GM18519 (cell line): Measurements from ENCODE around the gene MMP23B.
A peak's percentile ranks its signal among the peaks of the same experiment; 100 is the strongest.

Source experiments
- ATAC-seq: cut with Tn5 transposase; IDR thresholded peaks from one replicate; pipeline ENCODE4 v1.9.1; 2021; ENCODE audit warnings: mild to moderate bottlenecking, moderate library complexity; ENCODE audit not compliant: unreplicated experiment, low FRiP score

The MMP23B gene

DNA sequence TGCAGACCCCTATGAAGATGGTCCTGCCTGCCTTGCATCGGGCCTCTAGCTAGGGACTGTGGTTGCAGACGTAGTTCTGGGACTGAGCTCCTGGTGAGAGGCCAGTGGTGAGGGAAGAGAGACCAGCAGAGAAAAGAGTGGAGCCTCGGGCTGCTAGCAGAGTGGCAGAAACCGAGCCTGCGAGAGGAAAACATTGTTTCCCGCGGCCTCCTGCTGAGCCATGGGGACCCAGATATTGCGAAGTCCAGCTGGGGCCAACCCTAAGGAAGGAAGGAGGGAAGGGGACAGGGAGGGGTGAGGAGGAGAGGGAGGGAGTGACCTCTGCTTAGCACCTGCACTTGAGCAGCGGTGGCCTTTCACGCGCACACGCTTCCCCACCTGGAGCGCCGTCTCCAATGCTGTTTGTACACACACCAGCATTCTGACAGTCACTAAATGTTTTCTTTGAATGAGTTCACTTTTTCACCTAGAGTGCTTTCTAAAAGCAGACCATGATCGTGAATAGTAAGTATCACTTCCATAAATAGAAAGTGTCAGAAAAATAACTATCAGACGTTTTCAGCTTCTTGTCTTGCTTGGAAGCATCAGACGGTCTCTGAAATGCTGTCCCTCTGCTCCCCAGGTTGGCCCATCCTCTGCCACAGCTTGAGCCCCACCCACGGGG, 29.5 kb upstream of the MMP23B start:
- no peak for ATAC-seq

DNA sequence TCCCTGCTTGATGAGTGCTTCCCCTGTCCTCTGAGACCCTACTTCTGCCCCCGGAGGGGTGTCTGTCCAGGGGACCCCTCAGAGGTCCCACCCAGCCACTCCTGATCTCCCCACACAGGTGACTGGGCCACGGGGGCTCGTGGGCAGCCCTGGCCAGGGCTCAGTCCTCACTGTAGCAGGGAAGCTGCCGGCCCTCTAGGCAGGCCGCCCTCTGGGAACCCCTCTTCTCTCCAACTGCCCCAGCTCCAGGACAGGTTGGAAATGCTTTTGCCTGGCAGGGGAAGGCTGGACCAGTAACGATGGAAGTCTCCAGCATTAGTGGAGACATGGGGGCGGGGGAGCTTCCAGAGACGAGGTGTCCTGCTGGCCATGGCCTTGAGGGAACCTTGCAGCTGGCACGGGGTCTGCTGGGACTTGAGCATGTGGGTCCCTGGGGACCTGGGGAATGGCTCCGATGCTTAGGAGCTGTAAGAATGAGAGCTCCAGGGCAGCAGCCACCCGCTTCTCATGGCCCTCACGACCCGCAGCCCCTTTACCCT, 28.9 kb upstream of the MMP23B start:
- no peak for ATAC-seq

DNA sequence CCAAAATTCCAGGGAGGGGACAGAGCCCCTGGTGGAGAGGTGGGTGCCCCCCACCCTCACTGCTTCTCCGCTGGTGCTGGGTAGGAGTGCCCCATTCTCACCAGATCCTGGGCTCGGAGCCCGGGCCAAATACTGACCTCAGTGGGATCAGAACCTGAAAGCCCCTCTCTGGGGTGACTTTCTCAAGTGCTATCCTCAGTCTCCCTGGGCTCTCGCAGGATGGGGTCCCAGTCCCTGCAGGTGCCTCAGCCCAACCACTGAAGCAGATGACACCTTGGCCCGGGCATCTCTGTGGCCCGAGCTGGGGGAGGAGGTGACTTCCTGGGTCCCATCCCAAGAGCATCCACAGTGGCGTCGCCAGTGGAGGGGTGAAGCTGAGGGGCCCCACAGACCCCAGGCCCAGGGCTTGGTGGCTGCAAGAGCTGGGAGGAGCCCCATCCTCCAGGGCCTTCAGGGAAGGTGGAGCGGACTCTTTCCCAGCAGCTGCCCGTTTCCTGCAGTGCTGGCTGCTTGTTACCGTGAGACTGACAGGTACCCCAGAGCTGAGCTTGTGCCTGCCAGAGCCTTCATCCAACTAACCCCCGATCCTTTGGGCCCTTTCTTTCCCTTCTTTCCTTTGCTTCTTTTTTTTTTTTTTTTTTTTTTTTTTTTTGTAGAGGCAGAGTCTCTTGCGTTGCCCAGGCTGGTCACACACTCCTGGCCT, 28.2 kb upstream of the MMP23B start:
- no peak for ATAC-seq

DNA sequence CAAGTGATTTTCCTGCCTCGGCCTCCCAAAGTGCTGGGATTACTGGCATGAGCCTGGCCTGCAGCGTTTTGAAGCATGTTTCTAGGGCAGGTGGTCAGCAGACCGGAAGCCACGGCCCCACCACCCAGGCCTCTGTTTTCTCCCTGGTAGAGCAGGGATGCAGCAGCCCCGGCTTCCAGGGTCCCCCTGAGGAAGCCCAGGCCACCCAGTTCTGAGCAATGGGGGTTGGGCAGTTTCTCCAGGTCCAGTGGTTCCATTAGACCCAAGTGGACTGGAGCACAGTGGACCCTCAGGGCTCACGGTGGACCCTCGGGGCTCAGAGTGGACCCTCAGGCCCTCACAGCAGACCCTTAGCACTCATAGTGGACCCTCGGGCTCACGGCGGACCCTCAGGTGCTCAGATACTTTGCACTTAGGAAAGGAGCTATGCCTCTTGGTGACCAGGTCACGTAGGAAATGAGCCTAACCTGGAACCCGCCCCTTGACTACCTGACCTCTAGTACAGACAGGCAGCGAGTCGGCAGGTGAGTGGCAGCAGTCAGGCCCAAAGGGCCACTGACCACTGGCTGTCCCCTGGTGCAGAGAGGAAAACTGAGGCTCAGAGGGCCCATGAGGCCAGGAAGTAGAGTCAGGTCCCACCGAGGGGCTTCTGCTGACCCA, 27.5 kb upstream of the MMP23B start:
- no peak for ATAC-seq

DNA sequence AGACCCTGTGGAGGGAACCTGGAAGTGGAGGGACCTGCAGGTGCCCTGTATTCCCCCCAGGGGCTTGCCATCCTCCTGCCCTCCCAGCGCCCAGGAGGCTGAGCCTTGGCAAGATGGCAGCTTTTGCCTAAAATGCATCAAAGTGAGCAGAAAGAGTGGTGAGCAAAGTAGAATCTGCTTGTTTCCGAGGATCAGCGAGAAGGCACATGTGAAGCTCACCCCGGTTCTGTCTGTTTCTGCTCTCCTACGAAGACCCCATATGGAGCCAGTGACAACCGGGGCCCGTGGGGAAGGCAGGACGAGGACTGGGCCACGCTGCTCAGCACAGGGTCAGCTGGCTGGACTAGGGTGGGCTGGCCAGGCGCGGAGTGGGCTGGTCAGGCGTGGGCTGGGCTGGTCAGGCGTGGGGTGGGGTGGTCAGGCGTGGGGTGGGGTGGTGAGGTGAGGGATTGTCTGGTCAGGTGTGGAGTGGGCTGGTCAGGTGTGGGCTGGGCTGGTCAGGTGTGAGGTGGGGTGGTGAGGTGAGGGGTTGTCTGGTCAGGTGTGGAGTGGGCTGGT, 26.9 kb upstream of the MMP23B start:
- ATAC-seq: no peak

DNA sequence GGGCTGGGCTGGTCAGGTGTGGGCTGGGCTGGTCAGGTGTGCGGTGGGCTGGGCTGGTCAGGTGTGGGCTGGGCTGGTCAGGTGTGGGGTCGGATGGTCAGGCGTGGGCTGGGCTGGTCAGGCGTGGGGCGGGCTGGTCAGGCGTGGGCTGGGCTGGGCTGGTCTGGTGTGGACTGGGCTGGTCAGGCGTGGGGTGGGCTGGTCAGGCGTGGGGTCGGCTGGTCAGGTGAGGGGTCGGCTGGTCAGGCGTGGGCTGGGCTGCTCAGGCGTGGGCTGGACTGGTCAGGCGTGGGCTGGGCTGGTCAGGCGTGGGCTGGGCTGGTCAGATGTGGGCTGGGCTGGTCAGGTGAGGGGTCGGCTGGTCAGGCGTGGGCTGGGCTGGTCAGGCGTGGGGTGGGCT, 26.2 kb upstream of the MMP23B start:
- ATAC-seq: no peak

DNA sequence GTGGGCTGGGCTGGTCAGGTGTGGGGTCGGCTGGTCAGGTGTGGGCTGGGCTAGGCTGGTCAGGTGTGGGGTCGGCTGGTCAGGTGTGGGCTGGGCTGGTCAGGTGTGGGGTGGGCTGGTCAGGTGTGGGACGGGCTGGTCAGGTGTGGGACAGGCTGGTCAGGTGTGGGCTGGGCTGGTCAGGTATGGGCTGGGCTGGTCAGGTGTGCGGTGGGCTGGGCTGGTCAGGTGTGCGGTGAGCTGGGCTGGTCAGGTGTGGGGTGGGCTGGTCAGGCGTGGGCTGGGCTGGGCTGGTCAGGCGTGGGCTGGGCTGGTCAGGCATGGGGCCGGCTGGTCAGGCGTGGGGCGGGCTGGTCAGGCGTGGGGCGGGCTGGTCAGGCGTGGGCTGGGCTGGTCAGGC, 25.7 kb upstream of the MMP23B start:
- ATAC-seq: no peak

DNA sequence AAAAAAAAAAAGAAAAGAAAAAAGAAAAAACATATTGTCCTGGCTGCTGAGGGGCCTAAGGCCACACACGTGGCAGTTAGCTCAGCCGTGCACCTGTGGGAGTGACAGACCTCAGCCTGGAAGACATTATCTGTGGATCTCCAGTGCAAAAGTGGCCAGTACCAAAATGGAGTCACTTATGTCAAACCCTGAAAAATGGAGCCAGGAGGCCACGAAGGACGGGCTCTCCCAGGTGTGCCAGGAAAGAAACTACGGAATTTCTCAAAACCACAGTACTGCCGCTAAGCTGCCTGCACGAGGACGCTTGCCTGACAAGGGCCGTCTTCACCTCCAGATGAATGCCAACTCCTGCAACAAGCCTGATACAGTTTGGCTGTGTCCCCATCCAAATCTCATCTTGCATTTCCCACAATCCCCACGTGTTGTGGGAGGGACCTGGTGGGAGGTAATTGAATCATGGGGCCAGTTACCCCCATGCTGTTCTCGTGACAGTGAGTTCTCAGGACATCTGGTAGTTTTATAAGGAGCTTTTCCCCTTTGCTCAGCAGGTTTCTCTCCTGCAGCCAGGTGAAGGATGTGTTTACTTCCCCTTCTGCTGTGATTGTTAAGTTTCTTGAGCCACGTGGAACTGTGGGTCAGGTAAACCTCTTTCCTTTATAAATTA, 22.0 kb upstream of the MMP23B start:
- ATAC-seq: no peak

DNA sequence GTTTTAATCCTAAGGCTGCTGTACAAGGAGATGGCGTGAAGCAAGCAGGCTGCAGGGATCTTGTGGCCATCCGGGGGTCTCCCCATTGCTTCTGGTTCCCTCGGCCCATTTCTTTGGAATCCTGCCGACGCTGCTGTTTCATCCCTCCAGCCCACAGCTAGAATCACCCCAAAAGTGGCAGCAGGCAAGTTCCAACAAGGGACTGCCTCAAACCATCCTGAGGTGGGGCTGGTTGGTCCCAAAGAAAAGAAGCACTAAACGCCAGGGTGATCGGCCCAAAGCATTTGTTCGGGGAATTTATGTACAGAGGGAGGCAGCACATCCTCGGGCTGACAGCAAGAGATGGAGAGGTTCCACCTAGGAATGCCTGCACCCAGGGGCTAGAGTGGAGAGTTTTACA, 21.2 kb upstream of the MMP23B start:
- no peak for ATAC-seq

DNA sequence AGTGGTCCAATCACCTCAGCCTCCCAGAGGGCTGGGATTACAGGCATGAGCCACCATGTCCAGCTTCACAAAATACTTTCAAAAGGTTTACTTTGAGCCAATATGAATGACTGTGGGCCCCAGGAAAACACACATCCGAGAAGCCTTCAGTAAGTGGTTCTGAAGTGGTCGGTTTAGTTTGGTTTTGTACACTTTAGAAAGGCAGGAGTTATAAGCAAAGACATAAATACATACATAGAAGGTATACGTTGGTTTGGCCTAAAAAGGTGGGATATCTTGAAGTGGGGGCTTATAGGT, 19.9 kb upstream of the MMP23B start:
- ATAC-seq: no peak

DNA sequence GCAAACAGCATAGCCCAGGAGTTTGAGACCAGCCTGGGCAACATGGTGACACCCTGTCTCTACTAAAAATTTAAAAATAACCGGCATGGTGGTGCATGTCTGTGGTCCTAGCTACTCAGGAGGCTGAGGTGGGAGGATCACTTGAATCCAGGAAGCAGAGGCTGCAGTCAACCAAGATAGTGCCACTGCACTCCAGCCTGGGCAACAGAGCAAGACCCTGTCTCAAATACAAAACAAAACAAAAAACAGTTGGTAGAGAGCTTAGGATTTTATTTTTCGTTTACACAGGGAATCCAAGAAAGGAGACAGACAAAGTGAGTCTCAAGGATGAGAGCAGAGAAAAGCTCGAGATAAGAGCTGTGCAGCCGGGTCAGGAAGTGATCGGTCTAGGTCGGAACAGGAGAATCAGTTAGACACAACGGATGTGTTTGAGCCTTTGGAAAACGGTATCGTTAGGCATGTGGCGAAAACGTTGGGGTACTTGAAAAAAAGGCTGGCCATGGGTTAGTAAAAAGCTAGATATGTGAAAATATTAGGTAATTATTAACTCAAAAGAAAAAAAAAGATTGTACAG, 18.4 kb upstream of the MMP23B start:
- ATAC-seq: no peak

DNA sequence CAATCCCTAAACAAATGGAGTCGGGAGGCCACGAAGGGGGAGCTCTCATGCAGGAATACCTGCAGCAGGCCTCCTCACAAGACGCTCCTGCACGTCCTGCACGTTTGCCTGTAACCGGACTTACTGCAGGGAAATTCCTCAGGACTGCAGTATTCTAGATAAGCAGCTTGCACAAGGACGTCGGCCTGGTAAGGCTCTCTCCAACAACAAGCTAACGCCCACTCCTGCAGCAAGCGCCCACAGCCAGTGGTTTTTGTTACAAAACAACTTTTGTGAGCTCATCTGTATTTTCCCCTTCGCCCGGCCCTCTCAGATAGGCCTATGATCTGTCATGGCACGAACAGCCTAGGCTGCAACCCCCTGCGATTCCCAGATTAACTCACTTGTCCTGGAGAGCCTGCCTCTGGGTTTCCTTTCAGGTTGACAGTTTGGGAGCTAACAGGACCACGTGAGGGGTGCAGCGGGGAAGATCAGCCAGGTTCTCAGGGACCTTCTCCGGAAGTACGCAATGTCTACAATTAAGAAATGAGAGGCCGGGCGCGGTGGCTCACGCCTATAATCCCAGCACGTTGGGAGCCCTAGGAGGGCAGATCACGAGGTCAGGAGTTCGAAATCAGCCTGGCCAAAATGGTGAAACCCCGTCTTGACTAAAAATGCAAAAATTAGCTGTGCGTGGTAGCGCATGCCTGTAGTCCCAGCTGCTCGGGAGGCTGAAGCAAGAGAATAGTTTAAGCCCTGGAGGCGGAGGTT, 17.6 kb upstream of the MMP23B start:
- no peak for ATAC-seq

DNA sequence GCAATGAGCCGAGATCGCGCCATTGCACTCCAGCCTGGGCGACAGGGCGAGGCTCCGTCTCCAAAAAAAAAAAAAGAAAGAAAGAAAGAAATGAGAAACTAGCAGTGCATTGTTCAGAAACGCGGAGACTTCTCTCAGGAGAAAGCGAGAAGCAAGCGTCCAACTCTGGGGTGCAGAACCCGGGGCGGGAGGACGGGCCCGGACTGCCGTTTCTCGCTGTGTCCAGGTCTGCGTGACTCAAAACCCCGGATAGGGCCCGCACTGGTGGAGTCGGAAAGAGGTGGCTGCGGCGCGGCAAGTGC, 17.1 kb upstream of the MMP23B start:
- ATAC-seq: no peak

DNA sequence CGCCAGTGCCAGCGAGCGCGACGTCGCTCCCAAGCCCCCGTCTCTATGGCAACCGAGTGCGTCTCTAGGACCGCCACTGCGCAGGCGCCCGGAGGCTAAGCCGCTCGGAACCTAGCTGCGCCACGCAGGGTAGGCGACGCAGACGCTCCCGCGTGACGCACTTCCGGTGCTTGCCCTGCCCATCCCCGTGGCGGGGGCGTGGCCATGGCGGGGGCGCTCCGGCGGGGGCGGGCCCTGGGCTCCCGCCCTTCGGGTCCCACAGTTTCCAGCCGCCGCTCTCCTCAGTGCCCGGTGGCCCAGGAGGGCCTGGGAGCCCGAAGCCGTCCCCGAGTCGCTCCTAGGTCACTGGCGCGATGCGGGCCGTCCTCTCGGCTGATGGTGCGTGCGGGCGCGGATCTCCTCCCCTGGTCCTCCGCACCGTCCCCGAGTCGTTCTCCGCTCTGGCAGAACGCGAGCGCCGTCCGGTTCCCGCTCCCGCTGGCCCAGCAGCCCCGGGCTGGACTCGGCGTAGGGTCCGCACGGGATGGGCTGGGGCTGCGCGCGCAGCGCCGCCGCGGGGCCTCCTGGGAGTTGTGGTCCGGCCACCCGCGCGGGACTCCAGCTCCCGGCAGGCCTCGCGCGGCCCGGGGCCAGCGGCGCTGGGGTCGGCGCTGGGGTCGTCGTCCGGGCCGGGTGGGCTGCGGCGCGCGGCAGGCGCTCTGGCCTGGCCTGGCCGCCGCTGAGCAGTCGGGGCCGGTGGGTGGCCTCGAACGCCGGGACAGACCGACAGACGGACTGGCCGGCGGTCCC, 16.5 kb upstream of the MMP23B start, which contains the start of gene MIB2:
MIB2 (plus strand) TSS at position 245 of the 789 bp plus-strand sequence. CDS start 7,953 bp downstream, outside the sequence.
- peak; percentile 82 for ATAC-seq

DNA sequence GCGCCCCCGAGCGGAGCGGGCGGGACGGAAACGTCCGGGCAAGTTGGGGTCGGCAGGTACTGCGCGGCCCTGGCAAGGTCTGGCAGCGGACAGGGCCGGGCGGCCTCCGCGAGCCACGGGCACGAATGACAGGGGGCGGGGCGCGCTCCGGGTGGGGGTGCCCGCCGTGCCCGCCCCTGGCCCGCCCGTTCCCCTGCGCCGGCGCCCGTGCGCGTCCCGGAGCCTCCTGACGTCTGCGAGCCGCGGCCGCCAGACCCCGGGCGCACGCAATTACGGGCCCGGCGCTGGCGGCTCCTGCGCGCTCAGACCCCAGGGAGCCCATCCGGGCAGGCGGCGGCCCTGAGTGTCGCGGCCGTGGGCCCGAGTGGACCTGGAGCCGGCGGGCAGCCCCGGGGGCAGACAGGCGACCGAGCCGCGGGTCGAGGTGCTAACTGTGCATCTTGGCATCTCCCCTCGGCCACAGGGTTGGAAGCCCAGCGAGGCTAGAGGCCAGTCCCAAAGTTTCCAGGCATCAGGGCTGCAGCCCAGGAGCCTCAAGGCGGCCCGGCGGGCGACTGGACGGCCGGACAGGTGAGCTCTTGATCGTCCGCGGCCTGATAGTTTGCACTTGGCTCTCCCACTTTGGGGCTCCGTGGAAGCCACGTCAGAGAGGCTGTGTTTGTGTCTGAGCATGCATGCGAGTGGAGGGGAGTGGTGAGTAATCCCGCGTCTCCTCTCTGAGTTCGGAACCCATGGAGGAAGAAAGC, 15.8 kb upstream of the MMP23B start:
- peak; percentile 23 for ATAC-seq

DNA sequence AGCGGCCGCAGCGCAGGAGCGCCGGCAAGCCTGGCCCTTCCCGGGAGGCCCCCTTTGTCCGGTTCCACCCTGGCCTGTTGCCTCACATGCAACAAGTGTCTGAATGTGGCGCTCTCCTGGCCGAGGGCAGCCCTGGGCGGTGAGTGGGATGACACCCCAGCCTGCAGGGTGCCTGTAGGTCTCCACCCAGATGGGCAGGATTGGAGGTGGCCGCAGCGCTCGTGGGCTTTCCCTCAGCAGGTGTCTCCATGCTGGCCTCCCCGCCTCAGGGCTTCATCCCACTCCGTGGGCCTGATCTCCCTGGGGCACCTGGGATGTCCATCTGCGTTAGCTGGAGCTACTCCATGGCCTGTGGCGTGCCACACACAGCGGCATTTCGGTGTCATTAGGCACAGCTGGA, 15.1 kb upstream of the MMP23B start:
- no peak for ATAC-seq

DNA sequence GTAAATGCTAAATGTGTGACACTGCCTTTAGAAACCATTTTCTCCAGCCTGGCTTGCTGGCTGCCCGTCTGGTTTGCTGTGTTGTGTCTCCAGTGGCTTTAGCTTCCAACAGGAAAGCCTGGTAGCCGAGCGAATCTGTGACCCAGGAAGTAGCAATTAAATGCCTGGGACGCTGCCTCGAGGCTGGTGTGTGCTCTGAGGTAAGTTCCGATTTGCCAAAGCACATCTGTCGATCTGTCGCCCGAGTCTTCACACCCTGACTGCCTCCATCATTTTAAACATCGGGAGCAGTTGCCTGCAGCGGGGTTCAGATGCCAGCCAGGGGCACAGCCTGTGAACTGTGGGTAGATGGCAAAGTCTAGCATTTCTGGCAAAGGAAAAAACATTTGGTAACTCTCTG, 14.5 kb upstream of the MMP23B start:
- no peak for ATAC-seq

DNA sequence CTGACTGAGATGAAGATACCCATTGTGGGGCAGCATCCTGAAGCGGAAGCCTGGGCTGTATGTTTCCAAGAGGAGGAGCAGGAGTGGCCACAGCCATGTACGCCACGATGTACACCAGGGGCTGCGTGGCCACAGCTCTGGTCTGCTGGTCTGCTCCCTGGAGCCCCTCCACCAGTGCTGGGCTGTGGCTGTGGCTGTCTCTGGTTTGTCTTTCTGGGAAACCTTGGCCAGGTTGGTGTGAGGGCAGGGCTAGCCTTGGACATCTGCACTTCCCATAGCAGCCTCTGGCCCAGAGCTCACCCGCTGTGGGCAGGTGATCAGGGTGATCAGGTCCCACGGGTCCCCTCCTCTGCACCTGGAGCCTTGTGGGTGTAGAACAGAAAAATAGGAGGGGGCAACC, 14.0 kb upstream of the MMP23B start:
- no peak for ATAC-seq
